GM19238 (cell line): ENCODE measurements around the gene NFKBIE.
A peak's percentile ranks its signal among the peaks of the same experiment; 100 is the strongest.

Experiments
- DNase-seq: peaks from one replicate; pipeline ENCODE4 v3.0.0; 2011; ENCODE audit warnings: low spot score; ENCODE audit not compliant: insufficient read length

The NFKBIE gene

DNA sequence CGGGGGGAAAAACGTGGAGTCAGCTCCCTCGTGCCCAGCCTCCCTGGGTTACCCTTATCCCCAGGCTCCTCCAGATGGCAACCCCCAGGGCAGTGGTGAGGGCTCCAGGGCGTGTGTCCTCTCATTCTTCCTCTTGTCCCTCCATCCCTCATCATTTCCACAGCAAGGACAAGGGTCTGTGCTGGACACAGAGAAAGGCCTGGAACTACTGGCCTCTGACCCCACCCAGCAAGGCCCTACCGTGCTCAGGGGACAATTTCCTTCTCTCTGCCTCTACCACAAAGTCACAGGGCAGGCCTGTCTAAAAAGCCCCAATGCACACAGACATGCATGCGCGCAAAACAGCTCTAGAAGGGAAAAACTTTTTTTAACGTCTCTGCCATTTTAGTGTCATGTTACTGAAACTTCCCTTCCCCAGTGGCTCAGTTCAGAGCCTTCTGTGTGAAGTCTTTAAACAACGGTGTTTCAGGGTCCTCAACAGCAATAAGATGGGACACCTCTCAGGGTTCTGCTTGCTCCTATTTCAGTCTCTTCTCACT, 7.0 kb downstream of the NFKBIE start:
- DNase-seq: no peak

GRCh38 chr6:44257753-44258324, 7.5 kb downstream of the NFKBIE start:
- DNase-seq: no peak

- peak; percentile 75 for DNase-seq
Observed at GRCh38 chr6:44257025-44257752, 8.2 kb downstream of the NFKBIE start, which contains the start of gene SLC35B2. TSS of gene SLC35B2 (minus strand) at chr6:44257528. CDS start at chr6:44257410, 118 bp downstream.

DNA sequence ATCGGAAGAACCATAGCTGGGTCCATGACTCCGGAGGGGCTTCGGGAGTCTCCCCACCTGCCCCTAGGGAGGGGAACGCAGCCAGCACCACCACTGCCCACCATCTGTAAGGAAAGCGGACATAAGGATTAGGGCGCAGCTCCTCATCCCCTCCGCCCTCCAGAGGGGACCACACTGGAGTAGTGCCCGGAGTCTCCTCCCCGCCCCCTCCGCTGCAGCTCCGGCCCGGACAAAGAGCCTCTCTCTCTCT, 8.7 kb downstream of the NFKBIE start:
- DNase-seq: no peak

DNA sequence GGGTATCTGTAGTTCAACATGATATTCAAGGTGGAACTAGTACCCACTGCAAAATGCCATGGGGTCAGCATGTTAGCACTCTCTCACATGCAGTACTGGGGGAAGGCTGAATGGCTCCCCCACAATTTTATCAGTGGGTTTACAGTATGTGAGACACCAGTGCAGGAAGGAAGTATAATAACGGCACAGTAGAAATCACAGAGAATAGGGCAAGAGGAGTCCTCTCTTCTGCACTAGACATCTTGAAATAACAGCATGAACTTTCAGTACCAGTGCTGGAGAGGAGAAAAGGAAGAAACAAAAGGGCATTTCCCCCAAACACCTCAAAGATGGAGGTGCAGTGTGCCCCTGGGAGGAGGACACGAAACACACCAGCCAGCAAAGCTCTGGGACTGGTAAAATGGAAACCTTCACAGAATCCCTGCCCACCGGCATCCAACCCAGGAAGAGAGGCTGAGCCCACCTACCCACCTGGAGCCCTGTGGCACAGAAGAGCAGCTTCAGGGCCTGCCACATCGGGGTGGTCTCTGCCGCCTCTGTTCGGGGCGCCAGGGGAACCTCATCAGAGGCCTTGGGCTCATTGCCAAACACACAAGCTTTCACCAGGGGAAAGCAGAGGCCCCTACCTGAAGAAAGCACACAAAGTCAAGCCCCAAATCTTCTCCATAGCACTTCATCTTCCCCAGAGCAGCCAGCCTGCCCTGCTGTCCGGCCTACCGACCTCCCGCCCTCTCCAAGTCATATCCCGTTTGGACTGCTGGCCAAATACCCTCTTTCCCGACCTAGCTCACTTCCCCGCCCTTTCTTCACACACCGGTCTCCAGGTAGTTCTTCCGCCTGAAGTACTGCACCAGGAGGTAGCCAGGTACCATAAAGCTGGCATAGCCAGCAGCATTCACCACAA, 9.2 kb downstream of the NFKBIE start:
- no peak for DNase-seq

DNA sequence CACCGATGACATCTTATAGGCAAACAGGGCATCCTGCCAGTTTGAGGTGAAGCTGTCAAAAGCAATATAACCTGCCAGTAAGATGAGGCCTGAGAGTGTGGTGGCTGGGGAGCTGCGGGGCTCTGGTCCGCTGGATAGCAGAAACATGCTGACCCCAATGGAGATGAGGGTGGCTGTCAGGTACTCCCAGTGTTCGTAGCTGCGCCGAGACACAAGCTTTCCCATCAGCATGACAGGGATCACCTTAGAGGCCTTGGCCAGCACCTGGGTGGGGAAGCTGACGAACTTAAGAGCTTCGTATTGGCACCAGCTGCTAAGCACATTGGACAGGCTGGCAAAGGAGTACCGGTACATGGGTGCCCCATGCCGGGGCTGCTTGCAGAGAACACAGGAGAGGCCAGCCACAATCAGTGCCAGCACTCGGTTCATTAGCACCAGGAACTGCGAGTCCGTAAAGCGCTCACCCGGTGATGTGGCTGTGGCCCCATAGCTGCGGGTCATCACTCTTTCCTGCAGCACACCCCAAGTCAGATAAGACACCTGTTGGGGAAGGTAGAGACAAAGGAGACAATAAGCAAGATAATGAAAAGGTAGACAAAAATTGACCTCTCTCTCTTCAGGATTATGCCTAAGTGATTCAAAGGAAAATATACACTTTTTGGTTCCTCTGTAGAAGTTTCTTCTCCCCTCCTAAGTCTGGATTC, 10.1 kb downstream of the NFKBIE start:
- DNase-seq: no peak

DNA sequence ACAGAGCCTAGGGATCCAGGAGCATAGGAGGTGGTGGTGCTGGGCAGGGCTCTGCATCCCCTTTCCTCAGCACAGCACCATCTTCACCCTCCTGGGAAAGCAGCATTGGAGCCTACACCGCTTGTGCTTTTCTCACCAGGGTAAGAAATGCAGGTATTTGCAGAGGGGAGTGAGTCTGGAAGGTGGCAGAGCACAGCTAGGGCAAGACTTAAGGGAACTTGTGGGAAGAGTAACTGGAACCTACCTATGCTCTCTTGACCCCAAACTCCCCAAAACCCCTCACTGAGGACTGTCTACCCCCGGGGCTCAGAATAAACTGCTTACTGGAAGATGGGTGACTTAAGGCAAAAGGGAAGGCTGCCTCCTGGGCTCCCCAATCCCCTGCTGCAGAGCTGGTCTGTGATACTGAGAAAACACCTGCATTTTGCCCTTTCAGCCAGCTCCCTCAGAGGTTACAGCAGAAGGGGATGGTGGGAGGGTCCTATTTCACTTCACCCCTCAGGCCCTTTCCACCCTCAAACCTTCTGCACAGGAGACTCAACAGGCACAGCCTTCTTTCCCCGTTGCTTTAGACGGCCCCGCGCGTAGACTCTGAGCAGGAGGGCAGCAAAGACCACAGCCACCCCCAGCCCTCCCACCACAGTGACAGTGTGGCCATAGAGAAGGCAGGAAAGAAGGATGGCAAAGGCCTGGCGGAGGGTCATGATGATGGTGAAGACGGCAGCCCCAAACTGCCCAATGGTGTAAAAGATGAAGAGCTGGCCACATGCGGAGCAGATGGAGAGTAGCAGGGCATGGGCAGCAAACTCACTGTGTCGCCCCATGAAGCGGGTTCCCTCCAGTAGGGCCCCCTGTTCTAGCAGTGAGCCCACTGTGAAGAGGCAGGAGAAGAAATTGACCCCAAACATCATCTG, 10.9 kb downstream of the NFKBIE start:
- DNase-seq: no peak

DNA sequence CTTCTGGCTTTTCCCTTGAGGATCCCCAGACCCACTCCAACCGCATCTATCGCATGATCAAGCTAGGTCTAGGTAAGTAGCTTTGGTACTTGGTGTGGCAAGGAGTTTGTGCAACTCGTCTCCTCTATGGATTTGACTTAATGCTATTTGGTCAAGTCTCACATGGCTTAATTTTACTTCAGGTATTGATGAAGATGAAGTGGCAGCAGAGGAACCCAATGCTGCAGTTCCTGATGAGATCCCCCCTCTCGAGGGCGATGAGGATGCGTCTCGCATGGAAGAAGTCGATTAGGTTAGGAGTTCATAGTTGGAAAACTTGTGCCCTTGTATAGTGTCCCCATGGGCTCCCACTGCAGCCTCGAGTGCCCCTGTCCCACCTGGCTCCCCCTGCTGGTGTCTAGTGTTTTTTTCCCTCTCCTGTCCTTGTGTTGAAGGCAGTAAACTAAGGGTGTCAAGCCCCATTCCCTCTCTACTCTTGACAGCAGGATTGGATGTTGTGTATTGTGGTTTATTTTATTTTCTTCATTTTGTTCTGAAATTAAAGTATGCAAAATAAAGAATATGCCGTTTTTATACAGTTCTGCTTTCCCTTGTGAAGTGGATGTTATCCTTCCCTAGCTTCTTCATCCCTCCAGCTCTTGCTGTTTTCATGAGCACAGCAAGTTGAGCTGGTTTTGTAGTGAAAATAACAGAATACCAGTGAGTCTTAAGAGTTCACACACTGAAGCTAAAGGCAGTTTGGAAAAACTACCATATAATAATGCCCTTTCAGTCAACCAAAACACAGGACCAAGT, 11.8 kb downstream of the NFKBIE start:
- no peak for DNase-seq

GRCh38 chr6:44251576-44252524, 13.5 kb downstream of the NFKBIE start:
- no peak for DNase-seq

- no peak for DNase-seq
Observed at GRCh38 chr6:44250718-44251123, 14.6 kb downstream of the NFKBIE start.

DNA sequence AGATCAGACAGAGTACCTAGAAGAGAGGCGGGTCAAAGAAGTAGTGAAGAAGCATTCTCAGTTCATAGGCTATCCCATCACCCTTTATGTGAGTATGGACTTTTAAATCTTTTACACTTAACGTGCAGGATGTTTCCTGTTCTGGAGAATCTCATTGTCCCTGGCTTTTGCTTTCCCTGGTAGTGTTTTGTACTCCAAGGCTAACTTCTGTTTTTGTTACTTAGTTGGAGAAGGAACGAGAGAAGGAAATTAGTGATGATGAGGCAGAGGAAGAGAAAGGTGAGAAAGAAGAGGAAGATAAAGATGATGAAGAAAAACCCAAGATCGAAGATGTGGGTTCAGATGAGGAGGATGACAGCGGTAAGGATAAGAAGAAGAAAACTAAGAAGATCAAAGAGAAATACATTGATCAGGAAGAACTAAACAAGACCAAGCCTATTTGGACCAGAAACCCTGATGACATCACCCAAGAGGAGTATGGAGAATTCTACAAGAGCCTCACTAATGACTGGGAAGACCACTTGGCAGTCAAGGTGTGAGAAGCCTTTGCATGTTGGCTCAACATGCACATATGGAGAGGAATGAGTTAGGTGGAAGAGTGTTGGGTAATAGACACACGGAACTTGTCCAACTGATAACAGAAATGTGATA, 15.2 kb downstream of the NFKBIE start:
- no peak for DNase-seq

DNA sequence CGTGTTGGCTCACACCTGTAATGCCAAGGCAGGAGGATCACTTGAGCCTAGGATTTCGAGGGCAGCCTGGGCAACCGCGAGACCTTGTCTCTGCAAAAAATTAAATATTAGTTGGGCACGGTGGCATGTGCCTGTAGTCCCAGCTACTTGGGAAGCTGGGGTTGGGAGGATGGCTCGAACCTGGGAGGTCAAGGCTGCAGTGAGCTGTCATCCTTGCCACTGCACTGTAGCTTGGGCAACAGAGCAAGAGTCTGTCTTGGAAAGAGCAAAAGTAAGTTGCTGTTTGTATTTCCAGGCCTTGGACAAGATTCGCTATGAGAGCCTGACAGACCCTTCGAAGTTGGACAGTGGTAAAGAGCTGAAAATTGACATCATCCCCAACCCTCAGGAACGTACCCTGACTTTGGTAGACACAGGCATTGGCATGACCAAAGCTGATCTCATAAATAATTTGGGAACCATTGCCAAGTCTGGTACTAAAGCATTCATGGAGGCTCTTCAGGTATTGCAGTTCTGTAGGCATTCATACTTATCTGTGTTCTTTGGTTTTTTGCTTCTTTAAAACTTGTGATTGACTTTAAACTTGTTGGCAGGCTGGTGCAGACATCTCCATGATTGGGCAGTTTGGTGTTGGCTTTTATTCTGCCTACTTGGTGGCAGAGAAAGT, 16.1 kb downstream of the NFKBIE start:
- no peak for DNase-seq

GRCh38 chr6:44248579-44248978, 16.8 kb downstream of the NFKBIE start:
- no peak for DNase-seq

GRCh38 chr6:44247338-44248302, 17.7 kb downstream of the NFKBIE start:
- peak; percentile 47 for DNase-seq

- peak; percentile 88 for DNase-seq
Observed at GRCh38 chr6:44246663-44247337, 18.6 kb downstream of the NFKBIE start, which contains the start of gene HSP90AB1. TSS of gene HSP90AB1 (plus strand) at chr6:44247101. CDS start at chr6:44248630, 1,529 bp downstream.
